ENCODE data around the gene TBC1D5.

Gene TBC1D5

GRCh38 chr3:17747174-17747889 lies 4.9 kb upstream of the TBC1D5 start:
- no peak overlapping the region for H3K4me3 ChIP-seq (ENCODE audit: low read depth, low read length)

GRCh38 chr3:17745894-17746293 lies 3.5 kb upstream of the TBC1D5 start:
- H3K4me3 ChIP-seq (ENCODE audit: low read depth, low read length) = no peak overlapping the region
- TF ChIP-seq CTCF (IDR thresholded peaks at IDR 0.05; ENCODE audit: control insufficient read depth, extremely low read depth, insufficient read depth) = no peak
- no peak for DNase-seq (ENCODE audit: low read depth)

More at GRCh38 chr3:17747174-17747889, 4.9 kb upstream of the TBC1D5 start:
- DNase-seq (ENCODE audit: low read depth) = no peak
- no peak for TF ChIP-seq CTCF (IDR thresholded peaks at IDR 0.05; ENCODE audit: control insufficient read depth, extremely low read depth, insufficient read depth)

GRCh38 chr3:17745301-17745700 lies 2.9 kb upstream of the TBC1D5 start:
- no peak for TF ChIP-seq CTCF (IDR thresholded peaks at IDR 0.05; ENCODE audit: control insufficient read depth, extremely low read depth, insufficient read depth)
- no peak for DNase-seq (ENCODE audit: low read depth)
- H3K4me3 ChIP-seq (ENCODE audit: low read depth, low read length) = no peak overlapping the region

GRCh38 chr3:17744693-17745092 lies 2.3 kb upstream of the TBC1D5 start:
- TF ChIP-seq CTCF (IDR thresholded peaks at IDR 0.05; ENCODE audit: control insufficient read depth, extremely low read depth, insufficient read depth) = no peak
- H3K4me3 ChIP-seq (ENCODE audit: low read depth, low read length) = no peak overlapping the region
- DNase-seq (ENCODE audit: low read depth) = no peak

- TF ChIP-seq CTCF (IDR thresholded peaks at IDR 0.05; ENCODE audit: control insufficient read depth, extremely low read depth, insufficient read depth) = no peak
- DNase-seq (ENCODE audit: low read depth) = no peak
- H3K4me3 ChIP-seq (ENCODE audit: low read depth, low read length) = peak overlapping the region; percentile 74
These were observed 1.2 kb upstream of the TBC1D5 start for GRCh38 chr3:17743658-17743995.

- no peak for TF ChIP-seq CTCF (IDR thresholded peaks at IDR 0.05; ENCODE audit: control insufficient read depth, extremely low read depth, insufficient read depth)
- peak overlapping the region; percentile 74 for H3K4me3 ChIP-seq (ENCODE audit: low read depth, low read length)
- no peak for DNase-seq (ENCODE audit: low read depth)
These were observed 638 bp upstream of the TBC1D5 start for GRCh38 chr3:17742880-17743657.
